Mesendoderm (in vitro differentiated cells): ENCODE data around the gene LONP1.
A peak's percentile ranks its signal among the peaks of the same experiment; 100 is the strongest.
"Not testable (repeated sequence)": the region's sequence is repeated elsewhere in the genome, so short reads cannot be mapped to it uniquely, and the experiment has no call there.

ENCODE experiments used
- DNase-seq: peaks from one replicate; pipeline ENCODE4 v3.0.0; 2013
- H2AK5ac ChIP-seq: 2 replicates; pipeline ENCODE4 v1.6.1; 2013; ENCODE audit warnings: low read length, inconsistent platforms
- H2BK120ac ChIP-seq: 2 replicates; pipeline ENCODE4 v1.6.1; 2013; ENCODE audit warnings: low read depth, mild to moderate bottlenecking, low read length, moderate library complexity, mixed read lengths
- H2BK15ac ChIP-seq: replicated peaks from 2 replicates; pipeline ENCODE4 v1.6.1; 2013; ENCODE audit warnings: low read depth, mild to moderate bottlenecking, moderate library complexity
- H2BK5ac ChIP-seq: 2 replicates; pipeline ENCODE4 v1.6.1; 2013; ENCODE audit warnings: low read length, inconsistent platforms
- H3K18ac ChIP-seq: 2 replicates; pipeline ENCODE4 v1.6.1; 2013; ENCODE audit warnings: mild to moderate bottlenecking, low read length, mixed read lengths
- H3K23ac ChIP-seq: one replicate; pipeline ENCODE4 v1.6.1; 2013; ENCODE audit warnings: low read length
- H3K27ac ChIP-seq: 2 replicates; pipeline ENCODE4 v1.5.1; 2013; ENCODE audit warnings: low read depth, mild to moderate bottlenecking, inconsistent platforms, low read length, moderate library complexity
- H3K27me3 ChIP-seq: 2 replicates; pipeline ENCODE4 v1.6.1; 2013; ENCODE audit warnings: low read length, control low read depth, mild to moderate bottlenecking, inconsistent platforms; ENCODE audit not compliant: insufficient read depth, poor library complexity
- H3K36me3 ChIP-seq: 2 replicates; pipeline ENCODE4 v1.6.1; 2013; ENCODE audit warnings: low read length, inconsistent platforms; ENCODE audit not compliant: control insufficient read depth, insufficient read depth
- H3K4ac ChIP-seq: one replicate; pipeline ENCODE4 v1.6.1; 2013; ENCODE audit warnings: low read depth, mild to moderate bottlenecking, low read length, moderate library complexity
- H3K4me1 ChIP-seq: 2 replicates; pipeline ENCODE4 v1.6.1; 2013; ENCODE audit warnings: low read depth, low read length, inconsistent platforms; ENCODE audit not compliant: control insufficient read depth
- H3K4me2 ChIP-seq: 2 replicates; pipeline ENCODE4 v1.6.1; 2013; ENCODE audit warnings: low read length
- H3K4me3 ChIP-seq: 2 replicates; pipeline ENCODE4 v1.5.1; 2013; ENCODE audit warnings: mild to moderate bottlenecking, low read length
- H3K56ac ChIP-seq: one replicate; pipeline ENCODE4 v1.6.1; 2013; ENCODE audit warnings: low read length
- H3K79me1 ChIP-seq: 2 replicates; pipeline ENCODE4 v1.6.1; 2013; ENCODE audit warnings: low read length, inconsistent platforms
- H3K79me2 ChIP-seq: 2 replicates; pipeline ENCODE4 v1.6.1; 2013; ENCODE audit warnings: mild to moderate bottlenecking, low read length; ENCODE audit not compliant: control insufficient read depth, insufficient read depth
- H3K9ac ChIP-seq: 2 replicates; pipeline ENCODE4 v1.6.1; 2013; ENCODE audit warnings: low read length, inconsistent platforms
- H4K5ac ChIP-seq: one replicate; pipeline ENCODE4 v1.6.1; 2013; ENCODE audit warnings: low read length
- H4K8ac ChIP-seq: one replicate; pipeline ENCODE4 v1.6.1; 2013; ENCODE audit warnings: low read depth, mild to moderate bottlenecking, control low read depth, low read length, moderate library complexity
- WGBS: extraction: QIAGEN DNeasy Blood & Tissue Kit; methylation state at CpG from one replicate; pipeline ENCODE4 v1.1.7; 2013; ENCODE audit warnings: low lambda C conversion rate, missing lambda C conversion rate; ENCODE audit not compliant: insufficient coverage; ENCODE audit errors: extremely low coverage; 5-methylcytosine and 5-hydroxymethylcytosine counted together

Gene LONP1

DNA sequence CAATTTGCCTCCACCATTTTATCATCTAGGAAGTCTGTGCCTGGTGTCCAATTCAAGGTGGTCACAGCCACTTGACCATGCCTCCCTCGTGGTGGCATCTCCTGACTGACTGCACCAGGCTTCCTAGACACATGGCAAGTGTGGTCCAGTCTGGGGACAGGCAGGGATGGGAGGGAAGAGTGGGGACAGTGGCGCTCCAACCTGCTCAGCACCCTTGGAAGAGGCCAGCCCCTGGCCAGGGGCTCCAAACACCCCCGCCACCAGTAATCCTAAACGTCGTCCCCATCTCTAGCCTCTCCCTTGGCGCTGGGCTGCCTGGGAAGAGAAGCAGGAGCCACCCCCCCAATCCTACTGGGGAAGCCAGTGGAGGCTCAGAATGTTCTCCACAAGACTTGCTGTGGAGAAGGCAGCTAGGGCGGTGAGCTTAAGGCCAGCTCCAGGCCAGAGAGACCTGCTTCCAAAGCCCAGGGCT, 27.2 kb downstream of the LONP1 start:
- Histone ChIP-seq H3K79me1 (peaks cover 12% of the 10 kb centered on the region), H3K56ac (peak overlapping the region; percentile 42), H3K27me3 (no peaks in the 10 kb centered on the region), H3K9ac (no peak overlapping the region), H3K4ac (no peak overlapping the region), H4K8ac (no peak overlapping the region), H4K5ac (no peak overlapping the region), H3K36me3 (peaks cover 16% of the 10 kb centered on the region), H3K18ac (no peak overlapping the region), H2BK5ac (no peak overlapping the region), H2BK15ac (no peak overlapping the region), H2BK120ac (no peak overlapping the region), H3K79me2 (peaks cover 37% of the 10 kb centered on the region), H3K4me1 (no peaks in the 10 kb centered on the region), H2AK5ac (no peak overlapping the region), H3K23ac (peak overlapping the region; percentile 45), H3K27ac (no peak overlapping the region), H3K4me3 (no peak overlapping the region), H3K4me2 (no peak overlapping the region)
- DNase-seq: no peak
- WGBS: no CpG with 5 or more reads among the region's 7 CpGs

DNA sequence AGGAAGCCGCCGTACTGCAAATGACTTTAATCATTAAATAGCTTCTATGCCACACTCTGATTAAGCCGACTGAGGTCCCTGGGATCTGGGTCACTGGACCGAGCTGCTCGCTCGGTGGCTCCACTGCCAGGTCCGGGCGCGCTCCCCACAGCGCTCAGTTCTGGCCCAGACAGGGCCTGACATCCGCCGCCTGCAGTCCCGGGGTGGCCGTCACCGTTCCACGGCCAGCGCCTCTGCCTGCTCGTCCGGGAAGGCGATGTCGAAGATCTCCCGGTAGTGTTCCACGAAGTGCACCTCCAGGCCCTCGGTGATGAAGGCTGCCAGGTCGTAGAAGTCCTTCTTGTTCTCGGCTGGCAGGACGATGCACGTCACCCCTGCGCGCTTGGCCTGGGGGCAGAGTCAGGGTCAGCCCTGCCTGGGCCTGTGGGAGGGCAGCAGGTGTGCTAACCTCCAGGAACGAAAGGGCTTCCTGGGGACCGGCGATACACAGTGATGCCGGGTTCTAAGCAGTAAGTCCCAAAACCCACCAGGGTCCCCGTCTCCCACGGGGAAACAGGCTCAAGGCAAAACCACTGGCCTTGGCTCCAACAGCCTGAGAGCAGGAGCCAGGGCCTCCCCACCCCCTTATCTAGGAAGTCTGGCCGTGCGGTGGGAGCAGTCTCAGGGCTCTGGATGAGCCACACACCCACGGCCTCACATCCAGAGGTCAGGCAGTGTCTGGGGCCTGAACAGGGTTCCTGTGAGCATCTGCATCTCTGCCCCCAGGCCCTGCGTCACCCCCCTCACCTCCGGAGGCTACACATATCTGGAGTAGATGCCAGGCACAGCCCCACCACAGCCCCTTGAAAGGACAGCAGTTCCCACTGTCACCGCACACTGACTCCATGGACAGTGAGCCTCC, 27.9 kb downstream of the LONP1 start:
- DNase-seq: no peak
- no peak overlapping the region for H3K27ac ChIP-seq
- no CpG with 5 or more reads among the region's 42 CpGs for WGBS

DNA sequence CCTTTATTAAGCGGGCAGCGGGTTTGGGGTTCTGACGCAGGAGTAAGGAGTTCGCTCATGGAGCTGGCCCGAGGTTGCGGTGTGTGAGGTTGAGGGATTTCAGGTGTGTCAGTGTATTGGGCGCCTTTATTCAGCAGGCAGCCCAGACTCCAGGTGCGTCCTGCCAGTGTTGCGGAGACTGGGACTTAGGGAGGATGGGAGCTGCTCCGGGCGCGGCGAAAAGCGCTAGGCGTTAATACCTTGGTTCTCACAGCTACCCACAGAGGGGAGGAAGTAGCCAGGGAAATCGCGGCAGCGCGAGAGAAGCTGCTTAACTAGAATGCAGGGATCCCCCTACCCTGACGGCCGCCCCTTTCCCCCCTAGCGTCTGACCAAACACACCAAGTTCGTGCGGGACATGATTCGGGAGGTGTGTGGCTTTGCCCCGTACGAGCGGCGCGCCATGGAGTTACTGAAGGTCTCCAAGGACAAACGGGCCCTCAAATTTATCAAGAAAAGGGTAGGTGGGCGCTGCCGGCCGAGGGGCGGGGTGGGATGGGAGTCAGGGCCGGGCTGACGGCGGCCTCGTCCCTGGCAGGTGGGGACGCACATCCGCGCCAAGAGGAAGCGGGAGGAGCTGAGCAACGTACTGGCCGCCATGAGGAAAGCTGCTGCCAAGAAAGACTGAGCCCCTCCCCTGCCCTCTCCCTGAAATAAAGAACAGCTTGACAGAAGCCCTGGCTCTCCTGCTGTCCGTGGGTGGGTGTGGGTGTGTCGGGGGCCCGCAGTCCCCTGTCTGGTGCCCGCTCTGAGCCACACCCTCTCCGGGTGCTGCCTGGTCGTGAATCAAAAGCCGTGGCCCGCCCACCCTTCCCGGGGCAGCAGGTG, 28.8 kb downstream of the LONP1 start:
- H3K23ac ChIP-seq: peak overlapping the region; percentile 80
- H3K4me1 ChIP-seq: no peaks in the 10 kb centered on the region
- no peak overlapping the region for H3K18ac ChIP-seq
- H2AK5ac ChIP-seq: no peak overlapping the region
- no peak overlapping the region for H2BK5ac ChIP-seq
- H3K4me2 ChIP-seq: peak overlapping the region; percentile 64
- peak overlapping the region; percentile 100 for H3K56ac ChIP-seq
- H2BK120ac ChIP-seq: no peak overlapping the region
- H3K4me3 ChIP-seq: peak overlapping the region; percentile 50
- no peak overlapping the region for H4K5ac ChIP-seq
- H3K27me3 ChIP-seq: no peaks in the 10 kb centered on the region
- DNase-seq: no peak
- WGBS: no CpG with 5 or more reads among the region's 54 CpGs
- H4K8ac ChIP-seq: no peak overlapping the region
- peaks cover 12% of the 10 kb centered on the region for H3K79me1 ChIP-seq
- no peak overlapping the region for H3K27ac ChIP-seq
- H3K4ac ChIP-seq: peak overlapping the region; percentile 74
- H3K9ac ChIP-seq: peak overlapping the region; percentile 99
- H3K79me2 ChIP-seq: peaks cover 37% of the 10 kb centered on the region
- H2BK15ac ChIP-seq: no peak overlapping the region
- H3K36me3 ChIP-seq: peaks cover 16% of the 10 kb centered on the region

More for the DNA sequence above, 27.9 kb downstream of the LONP1 start:
- no peaks in the 10 kb centered on the region for H3K4me1 ChIP-seq
- no peak overlapping the region for H3K18ac ChIP-seq
- H2BK5ac ChIP-seq: no peak overlapping the region
- no peaks in the 10 kb centered on the region for H3K27me3 ChIP-seq
- H4K5ac ChIP-seq: no peak overlapping the region
- peaks cover 37% of the 10 kb centered on the region for H3K79me2 ChIP-seq
- H2BK15ac ChIP-seq: no peak overlapping the region
- no peak overlapping the region for H3K4ac ChIP-seq
- no peak overlapping the region for H3K4me3 ChIP-seq
- H4K8ac ChIP-seq: no peak overlapping the region
- no peak overlapping the region for H2BK120ac ChIP-seq
- H3K79me1 ChIP-seq: peaks cover 12% of the 10 kb centered on the region
- no peak overlapping the region for H2AK5ac ChIP-seq
- peak overlapping the region; percentile 80 for H3K23ac ChIP-seq
- H3K9ac ChIP-seq: peak overlapping the region; percentile 99
- H3K4me2 ChIP-seq: peak overlapping the region; percentile 64
- peak overlapping the region; percentile 100 for H3K56ac ChIP-seq
- peaks cover 16% of the 10 kb centered on the region for H3K36me3 ChIP-seq

DNA sequence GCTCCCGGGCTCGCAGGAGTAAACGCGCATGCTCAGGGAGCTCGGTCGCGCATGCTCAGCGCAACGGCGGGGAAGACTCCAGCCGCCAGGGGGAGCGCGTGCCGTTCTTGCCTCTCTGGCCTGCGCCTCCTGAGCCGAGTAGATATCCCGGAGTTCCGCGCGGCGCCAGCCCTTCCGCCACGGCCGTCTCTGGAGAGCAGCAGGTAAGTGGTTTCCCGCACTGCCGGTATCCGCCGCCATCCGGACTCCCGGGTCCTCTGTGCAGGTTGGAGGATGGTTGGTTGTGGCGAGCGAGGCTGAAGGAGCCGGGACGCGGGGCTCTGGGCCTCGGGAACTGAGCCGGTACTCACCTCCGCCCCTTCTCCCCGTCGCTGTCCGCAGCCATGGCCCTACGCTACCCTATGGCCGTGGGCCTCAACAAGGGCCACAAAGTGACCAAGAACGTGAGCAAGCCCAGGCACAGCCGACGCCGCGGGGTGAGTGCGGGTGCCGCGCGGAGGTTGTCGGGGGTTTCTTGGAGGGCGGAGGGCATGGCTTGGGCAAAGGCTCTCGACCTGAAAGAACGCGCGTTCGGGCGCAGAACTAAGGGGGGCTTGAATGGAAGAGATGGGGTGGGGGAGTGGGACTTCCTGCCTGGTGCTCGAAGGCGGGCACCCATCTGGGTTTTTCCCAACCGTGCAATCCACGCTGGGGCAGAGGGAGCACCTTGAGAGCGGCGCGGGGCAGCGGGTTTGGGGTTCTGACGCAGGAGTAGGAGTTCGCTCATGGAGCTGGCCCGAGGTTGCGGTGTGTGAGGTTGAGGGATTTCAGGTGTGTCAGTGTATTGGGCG, 29.6 kb downstream of the LONP1 start, which contains the start of gene RPL36:
TSS of gene RPL36 (plus strand) at position 171 of the 830 bp plus-strand sequence. CDS start at position 384, 213 bp downstream.
- peak within 1 kb of the TSS; percentile 99 for H3K9ac ChIP-seq
- H3K27me3 ChIP-seq: no peaks in the 10 kb centered on the region
- H2BK120ac ChIP-seq: no peak within 1 kb of the TSS
- H3K79me1 ChIP-seq: peaks cover 12% of the 10 kb centered on the region
- H3K4me2 ChIP-seq: peak within 1 kb of the TSS; percentile 64
- no peak within 1 kb of the TSS for H4K8ac ChIP-seq
- H3K18ac ChIP-seq: peak within 1 kb of the TSS; percentile 52
- peak within 1 kb of the TSS; percentile 50 for H3K4me3 ChIP-seq
- H3K56ac ChIP-seq: peak within 1 kb of the TSS; percentile 100
- H3K23ac ChIP-seq: peak within 1 kb of the TSS; percentile 81
- H2BK5ac ChIP-seq: peak within 1 kb of the TSS; percentile 86
- H3K79me2 ChIP-seq: peaks cover 37% of the 10 kb centered on the region
- peaks cover 16% of the 10 kb centered on the region for H3K36me3 ChIP-seq
- WGBS: no CpG with 5 or more reads among the region's 73 CpGs
- no peak within 1 kb of the TSS for H2BK15ac ChIP-seq
- peak within 1 kb of the TSS; percentile 24 for H3K27ac ChIP-seq
- no peaks in the 10 kb centered on the region for H3K4me1 ChIP-seq
- peak within 1 kb of the TSS; percentile 89 for H2AK5ac ChIP-seq
- no peak within 1 kb of the TSS for H4K5ac ChIP-seq
- peak; percentile 97 for DNase-seq
- H3K4ac ChIP-seq: peak within 1 kb of the TSS; percentile 74

DNA sequence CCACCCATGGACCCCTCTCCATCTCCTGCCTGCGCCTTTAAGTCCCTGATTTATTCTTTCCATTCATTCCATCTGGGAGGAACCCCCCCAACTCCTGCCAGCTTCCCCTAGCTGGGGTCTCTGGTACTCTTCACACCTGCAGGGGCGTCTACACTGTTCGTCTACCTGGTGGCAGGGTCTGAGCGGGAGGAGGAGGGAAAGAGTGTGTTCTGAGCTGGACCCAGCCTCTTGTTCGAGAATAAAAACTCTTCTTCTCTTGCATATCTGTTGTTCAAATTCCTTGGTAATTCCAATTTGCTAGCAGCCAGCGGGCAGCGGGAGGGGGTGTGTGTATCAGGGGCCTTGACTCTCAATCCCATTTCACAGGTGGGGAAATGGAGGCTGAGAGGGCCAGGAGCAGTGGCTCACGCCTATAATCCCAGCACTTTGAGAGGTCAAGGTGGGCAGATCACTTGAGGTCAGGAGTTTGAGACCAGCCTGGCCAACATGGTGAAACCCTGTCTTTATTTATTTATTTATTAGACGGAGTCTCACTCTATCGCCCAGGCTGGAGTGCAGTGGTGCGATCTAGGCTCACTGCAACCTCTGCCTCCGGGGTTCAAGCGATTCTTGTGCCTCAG, 31.6 kb downstream of the LONP1 start:
- not testable (repeated sequence) for H4K8ac ChIP-seq, H3K9ac ChIP-seq, H3K18ac ChIP-seq, H3K4me1 ChIP-seq, H3K56ac ChIP-seq, H2AK5ac ChIP-seq, H3K4me2 ChIP-seq, H3K23ac ChIP-seq, H2BK5ac ChIP-seq, H3K79me1 ChIP-seq, H3K27ac ChIP-seq, H3K4ac ChIP-seq, H2BK120ac ChIP-seq, H3K27me3 ChIP-seq, H3K4me3 ChIP-seq, H2BK15ac ChIP-seq, DNase-seq, H4K5ac ChIP-seq
- WGBS: no CpG with 5 or more reads among the region's 13 CpGs
- peaks cover 33% of the 10 kb centered on the region for H3K79me2 ChIP-seq
- peaks cover 12% of the 10 kb centered on the region for H3K36me3 ChIP-seq
